HT-29 (cell line): Measurements from ENCODE around the gene LYRM4. TPM values are rescaled to one million over a fixed set of nuclear protein-coding genes. Genes with fewer than 3 reads are reported as not detected.
A peak's percentile ranks its signal among the peaks of the same experiment; 100 is the strongest.
"Not testable (repeated sequence)": the region's sequence is repeated elsewhere in the genome, so short reads cannot be mapped to it uniquely, and the experiment has no call there.

Experiments used
- DNase-seq: peaks from one replicate; pipeline ENCODE4 v3.0.0-alpha.2; 2015; ENCODE audit warnings: low spot score
- total RNA-seq: library from RNA; depleted of rRNA; stranded (reverse); fragments of >200 nt; shearing (Covaris generic); gene quantifications from 2 replicates; pipeline ENCODE4 v1.2.3, GENCODE V29; 2014

Gene LYRM4
- total RNA-seq, 1 experiment from 2014 or later: 25.0 TPM

DNA sequence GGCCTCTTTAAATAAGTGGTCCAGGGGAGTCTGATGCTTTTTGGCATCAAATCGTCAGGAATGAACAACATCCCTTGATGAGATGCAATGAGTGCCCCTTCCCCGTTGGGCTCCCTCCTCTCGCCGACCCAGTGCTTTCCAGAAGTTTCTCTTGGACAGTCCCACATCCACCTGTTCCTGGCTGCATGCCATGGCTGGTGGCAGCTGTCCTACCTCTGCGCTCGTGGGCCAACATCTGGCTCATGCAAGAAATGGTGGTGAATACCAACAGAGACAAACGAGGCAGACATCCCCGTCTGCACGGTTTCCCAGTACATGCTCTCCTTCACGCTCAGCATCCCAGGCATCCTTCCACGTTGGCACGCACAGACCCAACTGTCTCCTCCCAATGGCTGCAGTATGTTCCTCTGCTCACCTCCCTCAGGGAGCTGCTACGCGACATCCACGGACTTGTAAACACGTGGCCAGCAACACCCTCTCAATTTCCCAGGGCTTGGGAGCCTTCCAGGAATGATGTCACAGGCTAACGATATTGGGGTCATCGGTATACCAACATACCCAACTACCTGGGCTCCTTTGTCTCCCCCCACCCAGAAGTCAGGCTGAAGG, 138.1 kb downstream of the LYRM4 start:
- no peak for DNase-seq

- no peak for DNase-seq
These were observed 138.8 kb downstream of the LYRM4 start for GRCh38 chr6:5121956-5122355.

- no peak for DNase-seq
These were observed 139.3 kb downstream of the LYRM4 start for GRCh38 chr6:5121479-5121878.

DNA sequence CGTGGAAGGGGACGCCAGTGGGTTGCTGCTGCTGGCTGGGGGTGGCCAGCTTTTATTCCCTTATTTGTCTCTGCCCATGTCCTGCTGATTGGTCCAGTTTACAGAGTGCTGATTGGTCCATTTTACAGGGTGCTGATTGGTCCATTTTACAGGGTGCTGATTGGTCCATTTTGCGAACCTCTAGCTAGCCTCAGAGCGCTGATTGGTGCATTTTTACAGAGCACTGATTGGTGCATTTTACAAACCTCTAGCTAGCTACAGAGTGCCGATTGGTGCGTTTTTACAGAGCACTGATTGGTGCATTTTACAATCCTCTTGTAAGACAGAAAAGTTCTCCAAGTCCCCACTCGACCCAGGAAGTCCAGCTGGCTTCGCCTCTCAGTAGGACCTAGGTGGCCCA, 140.2 kb downstream of the LYRM4 start:
- DNase-seq: not testable (repeated sequence)

DNA sequence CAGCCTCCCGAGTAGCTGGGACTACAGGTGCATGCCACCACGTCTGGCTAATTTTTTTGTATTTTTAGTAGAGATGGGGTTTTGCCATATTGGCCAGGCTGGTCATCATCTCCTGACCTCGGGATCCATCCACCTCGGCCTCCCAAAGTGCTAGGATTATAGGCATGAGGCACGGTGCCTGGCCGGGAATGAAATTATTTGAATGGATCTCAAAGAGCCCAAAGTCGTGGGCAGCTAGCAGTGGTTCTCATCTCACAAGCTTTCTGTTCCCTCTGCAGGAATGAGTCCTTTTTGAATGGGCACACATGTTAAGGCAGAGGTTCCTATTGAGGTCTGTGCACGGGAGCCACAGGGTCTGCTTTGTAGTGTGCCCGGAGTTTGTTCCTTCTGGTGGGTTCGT, 140.7 kb downstream of the LYRM4 start:
- DNase-seq: no peak

DNA sequence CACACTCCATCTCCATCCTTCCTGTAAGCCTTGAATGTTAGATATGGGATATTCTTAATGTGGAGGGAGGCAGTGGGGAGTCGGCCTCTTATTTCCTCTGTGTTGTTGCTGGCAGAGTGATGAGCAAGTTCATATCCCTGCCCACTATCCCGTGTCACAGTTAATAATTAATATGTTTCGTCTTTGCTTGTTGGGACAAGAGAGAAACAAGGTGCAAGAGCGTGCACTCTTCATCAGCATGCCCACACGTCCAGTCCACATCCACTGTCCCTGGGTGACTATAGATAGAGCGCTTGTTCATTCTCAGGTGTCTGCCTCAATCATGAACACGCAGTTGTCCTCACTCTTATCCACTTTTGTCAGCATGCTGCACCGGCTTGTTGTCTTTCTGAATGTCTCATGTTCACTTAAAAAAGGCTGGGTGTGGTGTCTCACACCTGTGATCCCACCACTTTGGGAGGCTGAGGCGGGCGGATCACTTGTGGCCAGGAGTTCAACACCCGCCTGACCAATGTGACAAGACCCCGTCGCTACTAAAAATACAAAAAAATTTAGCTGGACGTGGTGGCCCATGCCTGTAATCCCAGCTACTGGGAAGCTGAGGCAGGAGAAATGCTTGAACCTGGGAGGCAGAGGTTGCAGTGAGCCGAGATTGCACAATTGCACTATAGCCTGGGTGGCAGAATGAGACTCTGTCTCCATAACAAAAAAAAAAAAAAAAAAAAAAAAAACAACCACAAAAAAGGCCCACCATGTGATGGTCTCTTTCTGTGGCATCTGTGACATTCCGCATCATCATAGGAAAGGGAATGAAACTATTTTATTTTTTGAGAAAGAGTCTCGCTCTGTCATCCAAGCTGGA, 141.4 kb downstream of the LYRM4 start:
- DNase-seq: no peak

- DNase-seq: no peak
These were observed 144.3 kb downstream of the LYRM4 start for GRCh38 chr6:5116243-5116991.

DNA sequence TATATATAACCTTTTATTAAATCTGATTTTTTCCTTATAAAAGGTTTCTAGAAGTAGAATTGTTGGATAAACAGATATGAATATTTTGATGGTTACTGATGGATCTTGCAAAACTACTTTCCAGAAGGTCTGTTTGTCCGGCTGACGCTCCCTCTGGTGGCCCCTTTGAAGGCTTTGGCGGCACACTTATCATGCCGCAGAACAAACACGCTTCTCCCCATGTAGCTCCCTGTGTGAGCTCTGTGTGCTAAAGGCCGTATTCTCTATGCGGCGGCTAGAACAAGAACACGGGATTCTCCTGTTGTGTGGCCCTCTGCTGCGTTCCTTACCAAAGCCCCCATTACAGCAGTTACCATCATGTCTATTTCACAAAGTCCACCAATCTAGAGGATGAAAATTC, 145.6 kb downstream of the LYRM4 start:
- peak; percentile 72 for DNase-seq

DNA sequence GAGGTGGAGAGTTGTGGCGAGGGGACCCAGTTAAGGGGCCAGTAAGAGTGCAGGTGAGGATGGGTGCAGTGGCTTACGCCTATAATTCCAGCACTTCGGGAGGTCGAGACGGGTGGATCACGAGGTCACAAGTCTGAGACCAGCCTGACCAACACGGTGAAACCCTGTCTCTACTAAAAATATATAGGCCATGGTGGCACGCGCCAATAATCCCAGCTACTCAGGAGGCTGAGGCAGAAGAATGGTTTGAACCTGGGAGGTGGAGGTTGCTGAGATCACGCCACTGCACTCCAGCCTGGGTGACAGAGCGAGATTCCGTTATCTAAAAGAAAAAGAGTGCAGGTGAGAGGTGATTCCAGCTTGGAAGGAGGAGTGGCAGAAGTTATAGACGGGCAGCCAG, 147.7 kb downstream of the LYRM4 start:
- no peak for DNase-seq

DNA sequence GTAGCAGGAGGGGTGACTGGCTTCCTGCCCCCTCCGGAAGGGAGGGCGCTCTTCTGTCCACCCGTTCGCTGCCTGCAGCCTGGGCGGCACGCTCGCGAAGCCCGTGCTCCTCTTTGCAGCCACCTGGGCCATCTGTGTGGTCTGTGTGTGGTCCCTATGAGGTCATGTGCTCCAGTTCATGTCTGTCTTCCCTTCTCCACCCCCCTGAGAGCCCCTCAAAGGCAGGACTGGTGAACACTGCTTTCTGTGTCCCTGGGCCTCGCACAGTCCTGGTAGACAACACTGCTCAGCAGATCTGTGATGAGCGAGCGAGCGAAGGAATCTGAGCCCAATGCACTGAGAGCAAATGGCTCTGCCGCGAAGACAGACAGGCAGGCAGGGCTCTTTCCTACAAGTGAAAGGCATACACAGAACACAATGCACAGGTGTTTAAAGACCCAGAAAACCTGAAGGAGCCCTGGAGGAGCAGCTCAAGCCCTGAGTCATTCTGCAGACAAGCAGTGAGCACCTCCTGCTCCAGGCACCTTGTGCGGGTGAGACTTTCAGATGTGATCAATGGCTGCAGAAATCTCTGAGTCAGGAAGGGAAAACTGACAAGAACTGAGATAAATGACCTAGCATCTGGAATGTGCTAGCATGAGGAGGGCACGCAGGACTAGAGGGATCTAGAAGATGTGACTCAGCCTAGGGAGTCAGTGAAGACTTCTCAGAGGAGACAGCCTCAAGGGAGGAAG, 148.5 kb downstream of the LYRM4 start:
- no peak for DNase-seq

DNA sequence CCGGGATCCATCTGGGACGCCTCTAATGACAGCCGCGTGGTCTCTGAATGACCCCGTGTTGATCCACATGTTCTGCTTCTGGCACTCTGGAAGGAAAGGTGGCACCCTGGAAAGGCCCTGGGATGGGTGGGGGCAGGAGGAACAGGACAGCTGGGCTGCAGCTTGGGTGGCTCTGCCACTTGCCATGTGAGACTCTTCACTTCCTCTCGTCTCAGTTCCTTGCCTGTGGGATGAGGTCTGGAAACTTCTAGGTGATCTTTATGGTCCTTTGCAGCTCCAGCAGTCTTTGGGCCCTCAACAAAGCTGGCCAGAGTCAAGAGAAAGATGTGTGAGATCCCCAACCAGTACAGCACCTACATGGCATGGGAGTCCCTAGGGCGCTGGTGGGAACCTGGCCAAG, 149.1 kb downstream of the LYRM4 start:
- DNase-seq: no peak

GRCh38 chr6:5110246-5110645, 150.5 kb downstream of the LYRM4 start:
- DNase-seq: no peak

DNA sequence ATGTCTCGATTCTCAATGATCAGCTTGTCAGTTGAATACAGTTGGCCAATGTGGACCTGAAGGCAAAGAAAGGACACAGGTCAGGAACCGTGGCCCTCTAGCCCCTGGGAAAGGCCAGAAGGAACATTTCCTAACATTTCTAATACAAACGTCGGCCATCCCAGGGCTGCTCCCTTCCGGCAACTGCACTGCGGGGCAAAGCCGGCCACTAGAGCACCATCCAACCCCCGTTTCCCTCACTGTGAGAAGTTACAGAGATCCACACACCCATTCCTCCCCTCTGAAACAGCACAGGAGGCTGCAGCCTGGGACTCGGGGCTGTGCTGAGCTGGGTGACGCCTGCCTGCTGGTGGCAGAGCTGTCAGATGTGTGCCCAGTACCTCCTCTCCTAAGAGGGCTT, 151.3 kb downstream of the LYRM4 start:
- DNase-seq: no peak

DNA sequence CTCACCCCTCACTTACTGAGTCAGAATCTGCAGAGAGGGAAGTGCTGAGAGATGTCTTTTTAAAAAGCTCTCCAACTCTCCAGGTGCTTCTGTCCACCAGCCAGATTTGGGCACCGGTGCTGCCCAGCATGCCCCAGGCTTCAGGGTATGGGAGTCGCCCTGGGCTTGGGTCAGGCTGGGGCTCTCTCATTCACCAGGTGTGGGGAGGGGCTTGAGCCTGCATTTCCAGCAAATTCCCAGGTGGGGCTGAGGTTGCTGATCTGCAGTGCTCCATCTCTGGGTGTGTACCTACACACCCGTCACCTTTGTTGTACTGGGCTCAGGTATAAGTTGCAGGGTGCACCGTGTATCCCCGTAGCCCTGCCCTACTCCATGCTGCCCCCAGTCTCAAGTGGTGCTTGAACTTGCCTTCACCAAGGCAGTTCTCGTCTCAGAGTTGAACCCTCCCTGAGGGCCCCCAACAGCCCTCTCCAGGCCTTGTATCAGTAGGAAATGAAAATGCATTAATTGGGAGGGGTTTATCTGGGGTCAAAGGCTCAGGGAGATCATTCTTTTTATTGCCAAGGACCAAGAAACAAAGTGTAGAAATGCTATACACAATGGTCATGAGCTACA, 152.1 kb downstream of the LYRM4 start:
- DNase-seq: no peak

DNA sequence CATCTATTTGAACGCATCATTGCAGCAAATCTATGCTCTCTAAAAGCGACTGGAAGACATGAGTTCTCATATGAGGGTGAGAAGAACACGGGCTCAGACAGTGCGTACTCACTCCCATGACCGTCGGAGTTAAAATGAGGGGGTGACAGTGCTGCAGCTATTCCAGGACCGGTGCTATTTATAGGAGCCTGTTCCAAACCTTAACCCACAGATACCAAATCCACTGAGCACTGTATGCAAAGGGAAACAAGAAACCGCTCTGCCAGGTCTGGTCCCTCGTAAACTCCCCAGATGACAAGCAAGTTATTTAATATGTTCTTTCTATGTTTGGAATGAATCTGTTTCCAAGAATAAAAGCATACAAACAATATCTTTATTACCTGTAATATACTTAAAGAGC, 152.7 kb downstream of the LYRM4 start:
- DNase-seq: no peak

DNA sequence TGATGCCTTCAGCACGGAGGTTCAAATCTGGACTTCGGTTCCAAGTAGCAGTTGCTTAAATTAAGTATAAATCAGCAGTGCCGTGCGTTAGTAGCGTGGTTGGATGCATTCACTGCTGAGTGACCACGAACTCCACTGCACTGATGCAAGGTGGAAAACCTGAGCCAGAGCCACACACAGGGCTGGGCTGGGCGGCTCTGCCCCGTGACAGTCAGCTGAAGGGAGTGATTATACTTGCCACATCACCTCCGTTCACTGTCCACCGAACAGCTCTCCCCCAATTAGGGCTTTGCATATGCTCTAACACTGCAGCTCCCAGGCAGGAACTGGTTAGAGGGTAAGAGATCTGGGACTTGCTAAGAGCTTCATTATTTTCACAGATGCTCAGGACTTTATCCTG, 153.4 kb downstream of the LYRM4 start:
- no peak for DNase-seq

GRCh38 chr6:5105146-5105545, 155.6 kb downstream of the LYRM4 start:
- no peak for DNase-seq

GRCh38 chr6:5104667-5105066, 156.1 kb downstream of the LYRM4 start:
- no peak for DNase-seq

GRCh38 chr6:5103250-5103649, 157.5 kb downstream of the LYRM4 start:
- DNase-seq: no peak

DNA sequence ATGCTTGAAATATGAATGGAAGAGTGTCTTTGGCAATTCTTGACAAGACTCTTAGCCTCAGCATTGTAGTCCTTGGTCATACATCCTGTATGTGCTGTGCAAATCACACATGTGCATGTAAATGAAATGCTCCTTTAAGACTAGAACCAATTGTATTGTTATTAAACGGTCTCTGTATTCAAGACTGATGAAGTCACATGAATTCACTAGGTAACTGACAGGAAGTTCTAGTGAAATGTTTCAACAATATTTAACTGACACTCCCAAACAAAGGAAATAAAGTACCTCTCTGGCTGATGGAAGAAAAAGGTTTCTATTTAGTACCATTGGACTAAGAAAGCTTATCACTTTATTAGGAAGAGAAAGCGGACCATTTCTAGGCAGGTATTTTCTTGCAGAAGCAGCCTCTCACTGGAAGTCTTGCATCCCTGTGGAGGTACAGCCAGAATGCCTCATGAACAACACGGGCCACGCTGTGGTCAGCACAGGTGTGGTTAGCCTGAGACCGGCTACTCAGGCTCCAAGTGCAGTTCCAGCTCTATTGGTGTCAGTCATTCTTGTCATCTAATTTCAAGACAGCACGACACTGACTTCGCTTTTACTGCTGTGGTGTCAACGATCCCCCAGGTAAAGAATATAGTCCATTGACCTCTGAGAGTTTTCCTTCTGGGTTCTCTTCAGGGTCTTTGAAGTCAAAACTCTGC, 158.3 kb downstream of the LYRM4 start:
- DNase-seq: no peak

DNA sequence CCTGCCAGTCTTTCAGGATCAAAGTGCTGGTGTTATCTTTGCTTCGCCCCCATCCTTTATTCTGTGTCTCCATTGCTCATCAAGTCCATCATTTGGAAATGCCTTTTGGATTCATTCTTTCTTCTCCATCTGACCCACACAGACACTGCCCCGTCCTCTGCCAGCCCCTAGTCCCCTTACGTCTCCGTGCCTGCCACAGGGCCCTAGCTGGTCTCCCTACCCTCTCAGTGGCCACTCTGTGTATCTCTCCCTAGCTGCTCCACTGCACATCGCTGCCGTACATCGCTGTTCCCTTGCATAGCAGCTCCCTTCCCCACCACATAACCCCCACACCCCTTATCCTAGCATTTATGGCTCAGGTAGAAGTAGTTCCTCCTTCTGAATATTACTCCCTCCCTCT, 159.9 kb downstream of the LYRM4 start:
- no peak for DNase-seq
